ENCODE data around the gene SCFD2. TPM values are rescaled to one million over a fixed set of nuclear protein-coding genes. Genes with fewer than 3 reads are reported as not detected.

Gene SCFD2
- total and polyA plus RNA-seq, 10 of the 15 experiments (the other 5 are each of a cell fraction or from before 2014, with no cell fraction given), result 4.8 to 37.6 (median 24.9) TPM

DNA sequence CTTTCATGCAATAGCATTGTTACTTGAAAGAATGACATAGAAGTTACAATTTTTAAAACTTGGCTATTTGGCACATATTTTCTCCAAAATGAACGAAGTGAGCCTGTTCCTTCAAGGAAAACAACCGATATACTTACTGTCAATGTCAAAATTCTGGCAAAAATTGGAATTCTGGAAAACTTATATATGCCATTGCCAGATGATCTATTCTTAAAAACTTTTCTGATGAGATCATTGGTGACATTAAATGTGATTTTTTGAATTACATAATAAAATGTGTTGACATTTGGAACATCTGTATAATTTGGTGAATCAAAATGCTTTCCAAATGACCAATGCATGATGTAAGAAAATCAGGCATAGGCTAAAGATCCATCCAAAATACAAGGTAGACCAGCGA is 209.0 kb downstream of the SCFD2 start:
- in situ Hi-C loops (cut with MboI), result no loop called here
- SMC1A ChIA-PET (ENCODE audit: uncharacterized antibody, unreplicated experiment), result interaction anchor here (1.0 kb wide), 1 partner anchor 9 kb away, joined by 3 read pairs; no protein-coding TSS in a partner anchor
- no peak for ATAC-seq
- TF ChIP-seq RCOR1 (conservative IDR thresholded peaks at IDR 0.05; ENCODE audit: low read depth, low read length) (no peak), TCF3 (IDR thresholded peaks at IDR 0.05; ENCODE audit: borderline replicate concordance, insufficient read depth, low read depth, low read length) (no peak), ZNF622 (IDR thresholded peaks at IDR 0.05) (no peak), ZNF207 (IDR thresholded peaks at IDR 0.05; ENCODE audit: borderline replicate concordance) (no peak), BACH1 (IDR thresholded peaks at IDR 0.05; ENCODE audit: borderline replicate concordance) (no peak), KLF5 (IDR thresholded peaks at IDR 0.05; ENCODE audit: partially characterized antibody) (no peak), CREB1 (IDR thresholded peaks at IDR 0.05; ENCODE audit: low read depth) (no peak), CBX5 (IDR thresholded peaks at IDR 0.05; ENCODE audit: low read depth) (no peak), SMAD1 (IDR thresholded peaks at IDR 0.05; ENCODE audit: low read depth, partially characterized antibody) (no peak), BHLHE40 (IDR thresholded peaks at IDR 0.05; ENCODE audit: borderline replicate concordance in 1 of 2, low read depth in 2 of 2, low read length in 1 of 2) (no peak), NFYA (IDR thresholded peaks at IDR 0.05; ENCODE audit: borderline replicate concordance, low read depth, low read length) (no peak), CREM (IDR thresholded peaks at IDR 0.05; ENCODE audit: low read depth) (no peak)
- TF ChIP-seq, protein P1, sequence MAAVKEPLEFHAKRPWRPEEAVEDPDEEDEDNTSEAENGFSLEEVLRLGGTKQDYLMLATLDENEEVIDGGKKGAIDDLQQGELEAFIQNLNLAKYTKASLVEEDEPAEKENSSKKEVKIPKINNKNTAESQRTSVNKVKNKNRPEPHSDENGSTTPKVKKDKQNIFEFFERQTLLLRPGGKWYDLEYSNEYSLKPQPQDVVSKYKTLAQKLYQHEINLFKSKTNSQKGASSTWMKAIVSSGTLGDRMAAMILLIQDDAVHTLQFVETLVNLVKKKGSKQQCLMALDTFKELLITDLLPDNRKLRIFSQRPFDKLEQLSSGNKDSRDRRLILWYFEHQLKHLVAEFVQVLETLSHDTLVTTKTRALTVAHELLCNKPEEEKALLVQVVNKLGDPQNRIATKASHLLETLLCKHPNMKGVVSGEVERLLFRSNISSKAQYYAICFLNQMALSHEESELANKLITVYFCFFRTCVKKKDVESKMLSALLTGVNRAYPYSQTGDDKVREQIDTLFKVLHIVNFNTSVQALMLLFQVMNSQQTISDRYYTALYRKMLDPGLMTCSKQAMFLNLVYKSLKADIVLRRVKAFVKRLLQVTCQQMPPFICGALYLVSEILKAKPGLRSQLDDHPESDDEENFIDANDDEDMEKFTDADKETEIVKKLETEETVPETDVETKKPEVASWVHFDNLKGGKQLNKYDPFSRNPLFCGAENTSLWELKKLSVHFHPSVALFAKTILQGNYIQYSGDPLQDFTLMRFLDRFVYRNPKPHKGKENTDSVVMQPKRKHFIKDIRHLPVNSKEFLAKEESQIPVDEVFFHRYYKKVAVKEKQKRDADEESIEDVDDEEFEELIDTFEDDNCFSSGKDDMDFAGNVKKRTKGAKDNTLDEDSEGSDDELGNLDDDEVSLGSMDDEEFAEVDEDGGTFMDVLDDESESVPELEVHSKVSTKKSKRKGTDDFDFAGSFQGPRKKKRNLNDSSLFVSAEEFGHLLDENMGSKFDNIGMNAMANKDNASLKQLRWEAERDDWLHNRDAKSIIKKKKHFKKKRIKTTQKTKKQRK (IDR thresholded peaks at IDR 0.05; ENCODE audit: low read depth, low read length), result no peak
- TF ChIP-seq, protein P2, sequence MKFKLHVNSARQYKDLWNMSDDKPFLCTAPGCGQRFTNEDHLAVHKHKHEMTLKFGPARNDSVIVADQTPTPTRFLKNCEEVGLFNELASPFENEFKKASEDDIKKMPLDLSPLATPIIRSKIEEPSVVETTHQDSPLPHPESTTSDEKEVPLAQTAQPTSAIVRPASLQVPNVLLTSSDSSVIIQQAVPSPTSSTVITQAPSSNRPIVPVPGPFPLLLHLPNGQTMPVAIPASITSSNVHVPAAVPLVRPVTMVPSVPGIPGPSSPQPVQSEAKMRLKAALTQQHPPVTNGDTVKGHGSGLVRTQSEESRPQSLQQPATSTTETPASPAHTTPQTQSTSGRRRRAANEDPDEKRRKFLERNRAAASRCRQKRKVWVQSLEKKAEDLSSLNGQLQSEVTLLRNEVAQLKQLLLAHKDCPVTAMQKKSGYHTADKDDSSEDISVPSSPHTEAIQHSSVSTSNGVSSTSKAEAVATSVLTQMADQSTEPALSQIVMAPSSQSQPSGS (IDR thresholded peaks at IDR 0.05; ENCODE audit: low read length), result no peak
- TF ChIP-seq, protein P3, sequence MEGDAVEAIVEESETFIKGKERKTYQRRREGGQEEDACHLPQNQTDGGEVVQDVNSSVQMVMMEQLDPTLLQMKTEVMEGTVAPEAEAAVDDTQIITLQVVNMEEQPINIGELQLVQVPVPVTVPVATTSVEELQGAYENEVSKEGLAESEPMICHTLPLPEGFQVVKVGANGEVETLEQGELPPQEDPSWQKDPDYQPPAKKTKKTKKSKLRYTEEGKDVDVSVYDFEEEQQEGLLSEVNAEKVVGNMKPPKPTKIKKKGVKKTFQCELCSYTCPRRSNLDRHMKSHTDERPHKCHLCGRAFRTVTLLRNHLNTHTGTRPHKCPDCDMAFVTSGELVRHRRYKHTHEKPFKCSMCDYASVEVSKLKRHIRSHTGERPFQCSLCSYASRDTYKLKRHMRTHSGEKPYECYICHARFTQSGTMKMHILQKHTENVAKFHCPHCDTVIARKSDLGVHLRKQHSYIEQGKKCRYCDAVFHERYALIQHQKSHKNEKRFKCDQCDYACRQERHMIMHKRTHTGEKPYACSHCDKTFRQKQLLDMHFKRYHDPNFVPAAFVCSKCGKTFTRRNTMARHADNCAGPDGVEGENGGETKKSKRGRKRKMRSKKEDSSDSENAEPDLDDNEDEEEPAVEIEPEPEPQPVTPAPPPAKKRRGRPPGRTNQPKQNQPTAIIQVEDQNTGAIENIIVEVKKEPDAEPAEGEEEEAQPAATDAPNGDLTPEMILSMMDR (IDR thresholded peaks at IDR 0.05 in 2 of 3, conservative IDR thresholded peaks at IDR 0.05 in 1 of 3; ENCODE audit: control insufficient read depth in 2 of 3, extremely low read depth in 1 of 3, insufficient read depth in 1 of 3, low read depth in 3 of 3, low read length in 3 of 3), result no peak
- TF ChIP-seq, protein P4, sequence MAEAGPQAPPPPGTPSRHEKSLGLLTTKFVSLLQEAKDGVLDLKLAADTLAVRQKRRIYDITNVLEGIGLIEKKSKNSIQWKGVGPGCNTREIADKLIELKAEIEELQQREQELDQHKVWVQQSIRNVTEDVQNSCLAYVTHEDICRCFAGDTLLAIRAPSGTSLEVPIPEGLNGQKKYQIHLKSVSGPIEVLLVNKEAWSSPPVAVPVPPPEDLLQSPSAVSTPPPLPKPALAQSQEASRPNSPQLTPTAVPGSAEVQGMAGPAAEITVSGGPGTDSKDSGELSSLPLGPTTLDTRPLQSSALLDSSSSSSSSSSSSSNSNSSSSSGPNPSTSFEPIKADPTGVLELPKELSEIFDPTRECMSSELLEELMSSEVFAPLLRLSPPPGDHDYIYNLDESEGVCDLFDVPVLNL (IDR thresholded peaks at IDR 0.05; ENCODE audit: low read depth, low read length), result no peak

More for the DNA sequence above, 209.0 kb downstream of the SCFD2 start:
- no peaks in the 10 kb centered on the region for H4K20me1 ChIP-seq (ENCODE audit: control insufficient read depth, insufficient read depth)
- ChIA-PET POLR2A (no interaction called here), CTCF (interaction anchor here (1.0 to 1.5 kb wide), 2 partner anchors 9 to 30 kb away, joined by 3 read pairs; no protein-coding TSS in a partner anchor), RAD21 (ENCODE audit: unreplicated experiment) (no interaction called here)
- H3K9ac ChIP-seq (ENCODE audit: control insufficient read depth, insufficient read depth, low read length), result no peak overlapping the region
- no peak for DNase-seq (ENCODE audit: low read depth, low spot score)
- no peak overlapping the region for H3K4me2 ChIP-seq (ENCODE audit: control insufficient read depth, insufficient read depth)
- no peak overlapping the region for H3K4me3 ChIP-seq
- no peak for FAIRE-seq
- no peaks in the 10 kb centered on the region for H3K4me1 ChIP-seq (ENCODE audit: control insufficient read depth, insufficient read depth, low read length)
- intact Hi-C loops (cut with micrococcal nuclease; ENCODE audit: unreplicated experiment), result no loop called here
- H3K27ac ChIP-seq (ENCODE audit: control insufficient read depth, insufficient read depth), result no peak overlapping the region
- H2AFZ ChIP-seq (ENCODE audit: control insufficient read depth, low read depth, low read length), result no peak overlapping the region
- no peaks in the 10 kb centered on the region; the same call in 1 of the 3 replicates for H3K9me3 ChIP-seq (replicated peaks; ENCODE audit: control insufficient read depth, insufficient read depth, low read length)
- no peaks in the 10 kb centered on the region for H3K36me3 ChIP-seq (ENCODE audit: control insufficient read depth in 2 of 2, insufficient read depth in 2 of 2, low read length in 1 of 2)
- no peaks in the 10 kb centered on the region for H3K79me2 ChIP-seq (ENCODE audit: control insufficient read depth, insufficient read depth, low read length)
- BruUV-seq (replicated peaks), result no TSS peak
- no peaks in the 10 kb centered on the region for H3K27me3 ChIP-seq (replicated peaks in 1 of 2; ENCODE audit: control insufficient read depth in 2 of 2, insufficient read depth in 2 of 2, low read length in 1 of 2)
- 53% methylated on average over 3 of the region's 3 CpGs for WGBS (ENCODE audit: insufficient coverage, insufficient replicate concordance, low lambda C conversion rate, missing lambda C conversion rate)
